Gastroesophageal sphincter (tissue), 4 donors: ENCODE results near the gene CHFR. TPM values are rescaled to one million over a fixed set of nuclear protein-coding genes. Genes with fewer than 3 reads are reported as not detected.

Experiments used
- ATAC-seq: fragments of 150-250 bp; one replicate; pipeline ENCODE4 v1.9.1; 2016; ENCODE audit warnings: mild to moderate bottlenecking, moderate library complexity
- H3K27ac ChIP-seq, 4 donors: fragments of 200-600 bp; sonication (generic) in 3 of 4; 1 replicate in 3 of 4; 2 replicates in 1 of 4; pipeline ENCODE4 v1.5.1; 2016 to 2019
- H3K27me3 ChIP-seq: fragments of 200-600 bp; sonication (generic); one replicate; pipeline ENCODE4 v1.5.1; 2019
- H3K36me3 ChIP-seq, 2 donors: fragments of 200-600 bp; sonication (generic); one replicate each; pipeline ENCODE4 v1.5.1; 2019; ENCODE audit warnings: control low read depth in 1 of 2
- H3K4me1 ChIP-seq, 3 donors: fragments of 200-600 bp; sonication (generic); 1 replicate in 2 of 3; 2 replicates in 1 of 3; pipeline ENCODE4 v1.5.1; 2016 to 2019; ENCODE audit warnings: control low read depth in 2 of 3
- H3K4me3 ChIP-seq, 2 donors: fragments of 200-600 bp; sonication (generic); one replicate each; pipeline ENCODE4 v1.5.1; 2019; ENCODE audit warnings: mild to moderate bottlenecking in 1 of 2, moderate library complexity in 1 of 2
- H3K9me3 ChIP-seq, 3 donors: fragments of 200-600 bp; sonication (generic); one replicate each; pipeline ENCODE4 v1.5.1; 2017 to 2019; ENCODE audit warnings: control low read depth in 2 of 3
- EP300 ChIP-seq: sonication (generic); formaldehyde crosslinking; IDR thresholded peaks from one replicate; pipeline ENCODE4 v1.6.1; 2017; ENCODE audit warnings: antibody characterized with exemption, mild to moderate bottlenecking
- POLR2A ChIP-seq, 2 donors: fragments of 450-650 bp; IDR thresholded peaks; one replicate each; pipeline ENCODE4 v1.6.1; 2017; ENCODE audit warnings: antibody characterized with exemption in 2 of 2, mild to moderate bottlenecking in 2 of 2, moderate library complexity in 1 of 2
- POLR2AphosphoS5 ChIP-seq: sonication (generic); formaldehyde crosslinking; IDR thresholded peaks from one replicate; pipeline ENCODE4 v1.6.1; 2017; ENCODE audit warnings: antibody characterized with exemption
- WGBS, 2 donors: methylation state at CpG; one replicate each; pipeline ENCODE4 v1.1.5; 2018; ENCODE audit warnings: low coverage in 1 of 2; 5-methylcytosine and 5-hydroxymethylcytosine counted together
- total RNA-seq, 4 donors: library from RNA; depleted of rRNA; stranded (reverse); fragments of >200 nt; gene quantifications; one replicate each; pipeline ENCODE4 v1.1.0, GENCODE V29; 2016
- TF ChIP-seq, protein P1 (sequence below), 4 experiments: fragments of 200-600 bp in 2 of 4; fragments of 450-650 bp in 2 of 4; sonication (generic) in 1 of 4; IDR thresholded peaks; one replicate each; pipeline ENCODE4 v1.5.1; 2017 to 2019; ENCODE audit warnings: antibody characterized with exemption in 4 of 4, mild to moderate bottlenecking in 2 of 4, moderate library complexity in 2 of 4

CHFR gene
- total RNA-seq, 4 donors from 2014 or later, result 30.8 to 42.1 (median 36.8) TPM

DNA sequence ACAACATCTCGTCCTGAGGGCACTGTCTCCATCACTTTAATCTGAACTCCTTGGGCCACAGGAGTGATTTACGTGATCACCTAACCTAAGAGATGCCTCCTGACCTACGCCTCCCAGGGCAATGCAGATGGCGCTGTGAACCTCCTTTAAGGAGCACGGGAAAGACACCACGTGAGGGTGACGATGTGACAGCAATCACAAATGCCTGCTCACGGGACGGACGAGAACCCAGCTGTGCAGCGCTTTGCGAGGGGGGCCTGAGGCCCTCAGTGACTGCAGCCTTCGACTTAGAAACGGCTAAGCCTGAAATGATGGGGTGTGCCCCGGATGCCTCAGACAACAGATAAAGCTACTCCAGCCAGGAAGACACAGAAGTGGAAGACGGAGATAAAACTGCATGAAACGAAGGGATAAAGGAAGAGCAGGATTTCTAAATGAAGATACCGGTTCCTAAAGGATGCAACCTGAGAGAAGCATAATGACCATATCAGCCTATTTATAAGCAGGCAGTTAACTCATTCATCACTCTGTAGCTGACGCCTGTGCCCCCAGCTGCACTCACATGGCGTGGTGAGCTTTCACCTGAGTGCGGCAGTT is 44.9 kb downstream of the CHFR start:
- H3K4me1 ChIP-seq, result peaks cover 0 to 10% (median 1%) of the 10 kb centered on the region in 3 donors
- 59 to 88% methylated on average over 4 to 6 of the region's 21 CpGs for WGBS, 2 donors
- no peak overlapping the region for H3K4me3 ChIP-seq
- no peaks in the 10 kb centered on the region for H3K27me3 ChIP-seq
- no peaks in the 10 kb centered on the region for H3K9me3 ChIP-seq
- no peak for ATAC-seq
- no peak overlapping the region for H3K27ac ChIP-seq
- H3K36me3 ChIP-seq, result peaks cover 0 to 94% of the 10 kb centered on the region in 2 donors
- no peak for TF ChIP-seq POLR2AphosphoS5
- TF ChIP-seq EP300, result no peak
- TF ChIP-seq, protein P1, sequence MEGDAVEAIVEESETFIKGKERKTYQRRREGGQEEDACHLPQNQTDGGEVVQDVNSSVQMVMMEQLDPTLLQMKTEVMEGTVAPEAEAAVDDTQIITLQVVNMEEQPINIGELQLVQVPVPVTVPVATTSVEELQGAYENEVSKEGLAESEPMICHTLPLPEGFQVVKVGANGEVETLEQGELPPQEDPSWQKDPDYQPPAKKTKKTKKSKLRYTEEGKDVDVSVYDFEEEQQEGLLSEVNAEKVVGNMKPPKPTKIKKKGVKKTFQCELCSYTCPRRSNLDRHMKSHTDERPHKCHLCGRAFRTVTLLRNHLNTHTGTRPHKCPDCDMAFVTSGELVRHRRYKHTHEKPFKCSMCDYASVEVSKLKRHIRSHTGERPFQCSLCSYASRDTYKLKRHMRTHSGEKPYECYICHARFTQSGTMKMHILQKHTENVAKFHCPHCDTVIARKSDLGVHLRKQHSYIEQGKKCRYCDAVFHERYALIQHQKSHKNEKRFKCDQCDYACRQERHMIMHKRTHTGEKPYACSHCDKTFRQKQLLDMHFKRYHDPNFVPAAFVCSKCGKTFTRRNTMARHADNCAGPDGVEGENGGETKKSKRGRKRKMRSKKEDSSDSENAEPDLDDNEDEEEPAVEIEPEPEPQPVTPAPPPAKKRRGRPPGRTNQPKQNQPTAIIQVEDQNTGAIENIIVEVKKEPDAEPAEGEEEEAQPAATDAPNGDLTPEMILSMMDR (IDR thresholded peaks at IDR 0.05), result no peak
- no peak for TF ChIP-seq POLR2A (IDR thresholded peaks at IDR 0.05)

DNA sequence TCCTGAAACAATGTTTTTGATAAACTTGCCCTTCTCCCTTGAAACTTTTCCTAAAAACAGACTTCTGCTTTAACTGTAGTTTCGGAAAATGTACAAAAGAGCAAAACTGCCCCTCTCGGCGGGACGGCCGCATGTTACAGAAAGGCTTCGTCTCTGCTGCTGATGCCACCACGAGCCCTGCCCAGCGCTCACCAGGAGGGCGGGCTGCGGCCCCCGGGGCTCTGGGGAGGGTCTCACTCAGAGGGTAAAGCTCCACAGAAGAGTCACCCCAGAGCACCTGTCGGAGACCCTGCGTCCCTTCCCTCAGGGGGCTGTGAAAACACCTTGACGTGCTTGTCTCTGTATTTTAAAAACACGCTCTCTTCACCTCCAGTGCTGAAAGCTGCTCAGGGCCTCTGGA is 46.3 kb downstream of the CHFR start:
- TF ChIP-seq, protein P1 (IDR thresholded peaks at IDR 0.05), result no peak
- TF ChIP-seq POLR2A (IDR thresholded peaks at IDR 0.05), result no peak
- no peak for TF ChIP-seq EP300
- no peak for TF ChIP-seq POLR2AphosphoS5
- 100% methylated on average over 3 of the region's 15 CpGs; no CpG with 5 or more reads in 1 of the 2 donors for WGBS, 2 donors
- Histone ChIP-seq H3K4me1 (peaks cover 0 to 17% (median 4%) of the 10 kb centered on the region in 3 donors), H3K36me3 (peaks cover 0 to 81% of the 10 kb centered on the region in 2 donors), H3K27me3 (no peaks in the 10 kb centered on the region), H3K27ac (no peak overlapping the region), H3K4me3 (no peak overlapping the region), H3K9me3 (no peaks in the 10 kb centered on the region)
- ATAC-seq, result no peak

DNA sequence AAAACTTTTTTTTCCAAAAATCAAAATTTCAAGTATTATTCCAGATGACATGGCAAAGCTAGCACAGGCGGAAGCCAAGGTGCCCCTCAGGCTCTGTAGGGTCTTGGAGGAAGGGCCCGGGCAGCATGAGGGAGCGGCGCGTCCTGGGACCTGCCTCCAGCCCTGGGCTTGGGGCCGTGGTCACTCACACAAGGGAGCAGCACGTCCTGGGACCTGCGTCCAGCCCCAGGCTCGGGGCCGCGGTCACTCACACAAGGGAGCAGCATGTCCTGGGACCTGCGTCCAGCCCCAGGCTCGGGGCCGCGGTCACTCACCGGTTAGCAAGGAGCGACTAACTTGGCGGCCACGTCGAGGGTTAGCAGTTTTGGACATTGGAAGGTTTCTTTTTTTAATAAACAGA is 46.9 kb downstream of the CHFR start:
- H3K36me3 ChIP-seq, result peaks cover 0 to 75% of the 10 kb centered on the region in 2 donors
- no peaks in the 10 kb centered on the region for H3K9me3 ChIP-seq
- peaks cover 0 to 17% (median 4%) of the 10 kb centered on the region in 3 donors for H3K4me1 ChIP-seq
- TF ChIP-seq EP300 (no peak), POLR2AphosphoS5 (no peak), POLR2A (IDR thresholded peaks at IDR 0.05) (no peak)
- TF ChIP-seq, protein P1 (IDR thresholded peaks at IDR 0.05), result no peak
- H3K27me3 ChIP-seq, result no peaks in the 10 kb centered on the region
- ATAC-seq, result no peak
- H3K4me3 ChIP-seq, result no peak overlapping the region
- no peak overlapping the region for H3K27ac ChIP-seq
- 84 to 97% methylated on average over 6 to 10 of the region's 20 CpGs for WGBS, 2 donors

- 85 to 92% methylated on average over 8 to 10 of the region's 14 CpGs for WGBS, 2 donors
These were observed 47.7 kb downstream of the CHFR start for GRCh38 chr12:132839558-132840235.

More at GRCh38 chr12:132839558-132840235, 47.7 kb downstream of the CHFR start:
- no peak for ATAC-seq
- Histone ChIP-seq H3K4me1 (peaks cover 0 to 17% (median 4%) of the 10 kb centered on the region in 3 donors), H3K36me3 (peaks cover 0 to 67% of the 10 kb centered on the region in 2 donors), H3K27me3 (no peaks in the 10 kb centered on the region), H3K4me3 (no peak overlapping the region), H3K9me3 (no peaks in the 10 kb centered on the region), H3K27ac (no peak overlapping the region)
- TF ChIP-seq, protein P1 (IDR thresholded peaks at IDR 0.05), result no peak
- TF ChIP-seq EP300 (no peak), POLR2A (IDR thresholded peaks at IDR 0.05) (no peak), POLR2AphosphoS5 (no peak)
